Peyer's patch (tissue), 4 donors: ENCODE measurements around the gene AFDN.

Experiments
- CTCF ChIP-seq, 6 experiments: fragments of 450-650 bp in 4 of 6; fragments of 200-600 bp in 2 of 6; sonication (generic) in 1 of 6; IDR thresholded peaks; one replicate each; pipeline ENCODE4 v1.5.1; 2017 to 2019; ENCODE audit warnings: antibody characterized with exemption in 6 of 6, mild to moderate bottlenecking in 3 of 6, moderate library complexity in 1 of 6
- POLR2A ChIP-seq, 2 donors: fragments of 450-650 bp; IDR thresholded peaks; one replicate each; pipeline ENCODE4 v1.5.1; 2017; ENCODE audit warnings: antibody characterized with exemption in 2 of 2, mild to moderate bottlenecking in 2 of 2, moderate library complexity in 2 of 2

- TF ChIP-seq CTCF (IDR thresholded peaks at IDR 0.05) (no peak), POLR2A (IDR thresholded peaks at IDR 0.05) (no peak)
These were observed 101.4 kb downstream of the AFDN start for GRCh38 chr6:167928111-167928510.
